Activated CD4-positive, alpha-beta T cell treated with anti-CD3 and anti-CD28 coated beads for 24 hours (primary cell): ENCODE measurements around the gene MEMO1.
"Not testable (repeated sequence)": the region's sequence is repeated elsewhere in the genome, so short reads cannot be mapped to it uniquely, and the experiment has no call there.

Experiments
- DNase-seq, 2 donors: peaks; one replicate each; pipeline ENCODE4 v3.0.0-alpha.2; 2020; ENCODE audit warnings: low read depth in 2 of 2

Gene MEMO1

GRCh38 chr2:31907491-31907890, 103.3 kb downstream of the MEMO1 start:
- not testable (repeated sequence) for DNase-seq

GRCh38 chr2:31903109-31903780, 107.6 kb downstream of the MEMO1 start:
- no peak for DNase-seq

- no peak for DNase-seq
Observed at GRCh38 chr2:31901900-31902299, 108.9 kb downstream of the MEMO1 start.

GRCh38 chr2:31900156-31900555, 110.7 kb downstream of the MEMO1 start:
- not testable (repeated sequence) for DNase-seq

GRCh38 chr2:31898346-31898745, 112.5 kb downstream of the MEMO1 start:
- DNase-seq: not testable (repeated sequence)

- DNase-seq: not testable (repeated sequence)
Observed at GRCh38 chr2:31897340-31897739, 113.5 kb downstream of the MEMO1 start.

- no peak for DNase-seq
Observed at GRCh38 chr2:31896293-31896692, 114.5 kb downstream of the MEMO1 start.

GRCh38 chr2:31894656-31895055, 116.2 kb downstream of the MEMO1 start:
- no peak for DNase-seq

GRCh38 chr2:31893094-31893493, 117.7 kb downstream of the MEMO1 start:
- DNase-seq: no peak

GRCh38 chr2:31889044-31889443, 121.8 kb downstream of the MEMO1 start:
- no peak for DNase-seq

- no peak for DNase-seq
Observed at GRCh38 chr2:31888550-31888949, 122.3 kb downstream of the MEMO1 start.

- no peak for DNase-seq
Observed at GRCh38 chr2:31886700-31887099, 124.1 kb downstream of the MEMO1 start.

GRCh38 chr2:31877008-31877407, 133.8 kb downstream of the MEMO1 start:
- DNase-seq: no peak

- DNase-seq: no peak
Observed at GRCh38 chr2:31874071-31874470, 136.7 kb downstream of the MEMO1 start.

- DNase-seq: no peak
Observed at GRCh38 chr2:31865215-31865614, 145.6 kb downstream of the MEMO1 start.

GRCh38 chr2:31863867-31864266, 146.9 kb downstream of the MEMO1 start:
- DNase-seq: no peak

GRCh38 chr2:31863015-31863656, 147.7 kb downstream of the MEMO1 start:
- DNase-seq: not testable (repeated sequence)

- no peak for DNase-seq
Observed at GRCh38 chr2:31859959-31860358, 150.8 kb downstream of the MEMO1 start.

GRCh38 chr2:31853521-31853920, 157.3 kb downstream of the MEMO1 start:
- no peak for DNase-seq

- DNase-seq: not testable (repeated sequence)
Observed at GRCh38 chr2:31842150-31842549, 168.7 kb downstream of the MEMO1 start.

GRCh38 chr2:31835450-31835849, 175.4 kb downstream of the MEMO1 start:
- no peak for DNase-seq

- no peak for DNase-seq
Observed at GRCh38 chr2:31832363-31832762, 178.4 kb downstream of the MEMO1 start.

GRCh38 chr2:31831585-31831984, 179.2 kb downstream of the MEMO1 start:
- DNase-seq: no peak

- DNase-seq: no peak
Observed at GRCh38 chr2:31828891-31829290, 181.9 kb downstream of the MEMO1 start.
